GM18861 (cell line): ENCODE data around the gene RNF181.
A peak's percentile ranks its signal among the peaks of the same experiment; 100 is the strongest.
"Not testable (repeated sequence)": the region's sequence is repeated elsewhere in the genome, so short reads cannot be mapped to it uniquely, and the experiment has no call there.

Experiments used
- ATAC-seq: cut with Tn5 transposase; IDR thresholded peaks from one replicate; pipeline ENCODE4 v1.9.1; 2021; ENCODE audit not compliant: unreplicated experiment

RNF181 gene

DNA sequence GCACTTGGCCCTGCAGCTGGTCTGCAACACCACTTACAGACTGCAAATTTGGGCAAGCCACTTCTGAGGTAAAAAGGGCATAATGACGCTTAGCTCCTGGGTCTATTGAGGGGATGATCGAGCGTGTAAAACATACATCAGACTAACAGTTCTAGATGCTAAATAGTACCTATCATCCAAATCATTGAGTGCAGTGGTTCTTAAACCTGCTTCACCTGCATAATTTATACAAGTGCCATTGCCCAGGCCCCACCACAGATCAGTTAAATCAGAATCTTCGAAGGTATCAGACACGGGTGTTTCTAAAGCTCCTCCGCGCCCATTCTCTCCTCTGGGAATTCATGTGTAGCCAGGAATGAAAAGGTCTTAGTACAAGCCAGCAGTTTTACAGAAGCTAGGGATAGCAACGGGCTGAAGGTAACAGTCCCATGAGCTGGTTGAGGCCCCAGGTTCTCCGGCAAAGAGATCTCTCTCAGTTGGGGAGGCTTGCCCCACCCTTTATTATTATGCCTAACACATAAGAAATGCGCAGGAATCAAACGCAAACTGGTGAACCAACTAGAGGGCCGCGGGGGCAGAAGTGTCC is 737 bp upstream of the RNF181 start:
- ATAC-seq, result no peak

DNA sequence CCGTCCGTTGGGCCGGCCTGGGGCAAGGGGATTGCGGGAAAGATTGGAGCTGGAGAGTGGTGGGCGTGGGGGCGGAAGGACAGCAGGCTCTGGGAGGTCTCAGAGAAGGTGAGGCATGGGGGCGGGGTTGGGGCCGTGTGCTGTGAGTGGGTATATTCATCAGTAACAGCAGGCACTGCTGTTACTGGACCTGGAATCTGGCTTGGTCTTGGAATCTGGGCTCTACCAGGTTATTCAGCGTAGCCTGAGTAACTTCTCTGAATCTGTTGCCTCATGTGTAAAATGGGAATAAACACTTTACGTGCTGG is 435 bp downstream of the RNF181 start:
- ATAC-seq, result no peak

DNA sequence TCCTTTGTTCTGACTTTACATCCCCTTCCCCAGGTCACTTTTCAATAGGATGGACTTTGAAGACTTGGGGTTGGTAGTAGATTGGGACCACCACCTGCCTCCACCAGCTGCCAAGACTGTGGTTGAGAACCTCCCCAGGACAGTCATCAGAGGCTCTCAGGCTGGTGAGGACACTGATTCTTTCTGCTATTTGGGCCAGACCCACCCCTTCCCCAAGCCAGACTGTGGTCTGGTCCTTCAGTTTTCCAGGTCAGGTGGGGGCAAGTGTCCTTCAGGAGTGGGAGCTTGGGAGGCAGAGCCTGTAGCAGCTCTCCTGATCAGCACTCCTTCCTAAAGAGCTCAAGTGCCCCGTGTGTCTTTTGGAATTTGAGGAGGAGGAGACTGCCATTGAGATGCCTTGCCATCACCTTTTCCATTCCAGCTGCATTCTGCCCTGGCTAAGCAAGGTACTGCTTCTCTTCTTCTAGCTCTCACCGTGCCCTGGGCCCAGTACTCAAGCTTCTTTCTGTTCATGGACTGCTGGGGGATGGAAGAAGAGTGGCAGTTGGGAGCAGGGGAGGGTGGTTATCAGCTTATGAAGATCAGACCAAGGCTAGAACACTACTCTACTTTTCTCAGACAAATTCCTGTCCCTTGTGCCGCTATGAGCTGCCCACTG is 1.1 kb downstream of the RNF181 start:
- no peak for ATAC-seq

DNA sequence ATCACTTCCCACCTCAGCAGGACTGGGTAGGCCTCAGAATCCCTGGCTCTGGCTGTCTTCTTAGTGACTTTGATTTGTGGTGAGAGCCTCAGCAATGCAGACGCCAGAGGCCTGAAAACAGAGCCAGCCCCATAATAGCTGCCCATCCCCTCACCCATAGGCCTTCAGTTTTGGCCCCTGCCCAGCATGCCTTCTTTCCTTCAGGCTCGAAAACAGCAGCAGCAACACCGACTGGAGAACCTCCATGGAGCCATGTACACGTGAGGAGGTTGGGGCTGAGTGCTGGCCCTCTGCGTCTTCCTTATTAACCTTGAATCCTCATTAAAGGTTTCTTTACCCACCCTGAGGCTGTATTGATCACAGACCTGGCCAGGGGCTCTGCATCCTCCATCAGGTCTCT is 1.7 kb downstream of the RNF181 start:
- no peak for ATAC-seq

DNA sequence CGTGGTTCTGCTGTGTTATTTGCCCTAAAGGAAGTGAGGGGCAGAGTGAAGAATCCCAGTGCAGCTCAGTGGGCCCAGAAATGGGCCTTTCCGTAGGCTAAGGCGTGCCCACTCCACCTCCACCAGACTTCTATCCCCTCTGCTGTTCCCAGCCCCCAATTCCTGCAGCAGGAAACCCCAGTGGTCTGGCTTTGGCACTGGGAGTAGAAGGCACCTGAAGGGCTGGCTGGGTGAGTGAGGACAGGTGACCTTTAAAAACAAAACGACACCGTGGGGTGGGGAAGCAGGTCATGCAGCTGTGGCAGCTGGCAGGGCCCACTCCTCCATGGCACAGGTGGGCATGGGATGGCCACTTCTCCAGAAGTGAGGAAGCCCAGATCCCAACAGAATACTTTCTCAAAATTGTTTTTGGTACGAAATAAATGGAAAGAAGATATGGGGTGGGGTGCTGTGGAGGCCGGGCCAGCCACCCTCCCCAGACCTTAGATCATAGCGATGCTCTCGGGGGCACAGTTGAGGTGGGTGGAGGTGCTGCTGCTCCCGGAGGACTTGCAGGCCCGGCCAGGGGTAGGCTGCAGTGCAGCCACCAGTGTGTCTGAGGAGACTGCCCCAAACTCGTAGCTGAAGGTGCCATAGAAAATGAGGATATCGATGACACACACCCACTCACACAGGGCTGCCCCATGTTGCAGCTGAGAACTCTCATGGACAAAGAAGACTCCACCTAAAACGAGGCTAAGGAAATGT is 3.2 kb downstream of the RNF181 start:
- no peak for ATAC-seq

DNA sequence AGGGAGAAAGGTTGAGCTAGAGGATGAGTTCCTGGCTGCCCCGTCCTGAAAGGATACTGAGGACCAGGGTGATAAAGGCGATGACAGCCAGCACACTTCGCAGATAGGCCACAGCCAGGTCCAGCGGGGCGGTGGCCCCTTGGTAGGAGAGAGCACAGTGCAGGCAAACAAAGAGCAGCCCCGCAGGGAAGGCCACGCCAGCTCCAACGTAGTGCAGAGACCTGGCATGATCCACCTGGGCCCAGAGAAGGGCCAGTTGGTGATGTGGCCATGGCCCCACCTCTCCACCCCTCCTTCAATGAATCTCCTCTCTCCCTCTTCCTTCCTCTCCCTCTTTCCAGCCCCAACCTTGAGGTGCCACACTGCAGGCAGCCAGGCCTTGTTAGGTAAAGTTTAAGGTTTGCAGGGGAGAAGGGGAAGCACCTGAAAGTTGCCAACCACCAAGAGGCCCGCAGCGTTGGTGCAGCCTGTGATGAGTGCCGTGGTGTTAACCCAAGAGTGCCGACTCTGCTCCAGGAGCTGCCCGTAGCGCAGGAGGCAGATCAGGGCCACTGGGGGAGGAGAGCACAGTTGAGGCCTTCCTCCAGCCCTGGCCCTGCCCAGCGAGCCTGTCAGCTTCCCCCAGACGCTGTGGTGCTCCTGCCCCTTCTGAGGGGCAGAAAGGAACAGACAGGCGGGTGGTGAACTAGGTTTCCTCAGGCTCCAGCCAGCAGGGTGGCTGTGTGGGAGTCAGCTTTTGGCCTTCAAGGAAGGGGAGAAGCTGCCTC is 4.1 kb downstream of the RNF181 start:
- ATAC-seq, result no peak

DNA sequence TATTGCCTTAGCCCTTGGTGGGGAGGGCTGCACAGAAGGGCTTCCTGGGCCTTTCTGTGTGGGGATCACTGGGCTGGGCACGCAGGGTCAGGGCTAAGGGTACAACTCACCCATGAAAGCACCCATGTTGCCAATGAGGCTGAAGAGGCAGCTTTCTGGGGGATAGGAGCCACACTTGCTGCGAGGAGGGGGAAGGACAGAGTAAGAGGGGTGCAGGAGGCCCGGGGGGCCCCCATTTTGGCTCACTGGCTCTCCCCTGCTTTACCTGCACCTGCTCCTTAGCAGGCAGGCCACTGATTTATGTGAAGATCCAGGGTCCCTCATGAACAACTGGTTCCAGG is 4.7 kb downstream of the RNF181 start:
- no peak for ATAC-seq

DNA sequence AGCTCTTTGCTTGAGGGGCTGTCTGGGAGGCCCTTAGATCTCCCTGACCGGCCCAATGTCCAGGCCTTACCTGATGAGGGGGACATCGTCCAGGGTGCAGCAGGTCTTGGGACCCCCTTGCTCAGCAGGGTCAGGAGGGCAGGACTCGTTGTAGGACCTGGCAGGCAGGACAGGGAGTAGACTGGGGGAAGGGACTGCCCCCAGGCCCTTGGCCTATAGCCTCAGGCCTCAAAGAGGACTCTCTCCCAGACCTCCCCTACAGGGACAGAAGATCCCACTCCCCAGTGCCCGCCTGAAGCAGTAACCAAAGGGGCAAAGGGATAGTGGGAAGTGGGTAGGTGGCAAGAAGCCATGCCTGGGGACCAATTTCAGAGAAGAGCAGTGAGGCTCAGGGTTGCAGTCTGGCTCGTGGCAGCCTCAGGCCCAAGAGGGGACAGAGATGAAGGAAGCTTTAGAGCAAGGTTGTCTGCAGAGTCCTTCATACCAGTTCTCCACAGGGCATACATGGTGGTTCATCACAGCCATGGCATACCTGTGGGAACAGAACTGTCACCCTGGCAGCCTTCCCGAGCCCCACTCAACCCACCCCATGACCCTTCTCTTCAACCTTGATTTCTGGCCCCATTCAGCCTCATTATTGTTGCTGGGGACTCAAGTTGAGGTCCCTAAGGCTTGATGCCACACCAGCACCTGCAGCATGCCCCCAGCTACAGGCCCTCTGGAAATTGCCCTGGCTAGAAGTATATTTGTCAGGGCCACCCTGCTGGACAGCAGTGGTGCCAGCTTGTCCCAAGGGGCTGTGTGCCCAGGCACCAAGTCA is 5.6 kb downstream of the RNF181 start:
- ATAC-seq, result no peak

DNA sequence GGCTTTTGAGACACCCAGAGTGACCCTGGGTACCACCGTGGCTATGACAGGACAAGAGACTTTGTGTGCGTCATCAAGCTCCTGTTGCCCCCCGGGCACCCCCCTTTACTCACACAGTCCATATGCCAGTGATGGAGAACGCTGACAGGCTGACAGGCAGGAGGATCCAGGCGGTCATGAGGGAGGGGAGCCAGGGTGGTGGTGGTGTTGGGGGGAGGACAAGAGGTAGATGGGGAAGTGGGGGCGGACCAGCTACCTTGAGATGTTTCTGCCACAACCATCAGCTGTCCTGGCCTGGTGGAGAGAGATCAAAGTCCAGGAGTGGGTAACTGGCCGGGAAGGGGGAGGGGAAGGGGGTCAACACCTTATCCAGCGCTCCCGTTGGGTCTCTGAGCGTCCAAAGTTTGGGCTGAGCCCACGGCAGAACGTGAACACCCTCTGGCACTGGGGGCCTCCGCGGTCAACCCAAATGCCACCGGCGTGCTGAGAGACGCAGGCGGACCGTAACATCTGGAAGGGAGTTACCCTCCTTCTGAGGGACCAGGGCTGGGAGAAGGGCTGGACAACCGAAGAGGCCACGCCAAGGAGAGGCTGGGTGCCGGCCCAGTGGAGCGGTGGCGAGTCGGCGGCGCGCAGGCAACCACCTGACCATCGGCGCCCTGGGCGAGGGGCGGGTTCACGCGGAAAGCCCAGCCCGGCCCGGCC is 6.4 kb downstream of the RNF181 start:
- ATAC-seq, result peak; percentile 30

DNA sequence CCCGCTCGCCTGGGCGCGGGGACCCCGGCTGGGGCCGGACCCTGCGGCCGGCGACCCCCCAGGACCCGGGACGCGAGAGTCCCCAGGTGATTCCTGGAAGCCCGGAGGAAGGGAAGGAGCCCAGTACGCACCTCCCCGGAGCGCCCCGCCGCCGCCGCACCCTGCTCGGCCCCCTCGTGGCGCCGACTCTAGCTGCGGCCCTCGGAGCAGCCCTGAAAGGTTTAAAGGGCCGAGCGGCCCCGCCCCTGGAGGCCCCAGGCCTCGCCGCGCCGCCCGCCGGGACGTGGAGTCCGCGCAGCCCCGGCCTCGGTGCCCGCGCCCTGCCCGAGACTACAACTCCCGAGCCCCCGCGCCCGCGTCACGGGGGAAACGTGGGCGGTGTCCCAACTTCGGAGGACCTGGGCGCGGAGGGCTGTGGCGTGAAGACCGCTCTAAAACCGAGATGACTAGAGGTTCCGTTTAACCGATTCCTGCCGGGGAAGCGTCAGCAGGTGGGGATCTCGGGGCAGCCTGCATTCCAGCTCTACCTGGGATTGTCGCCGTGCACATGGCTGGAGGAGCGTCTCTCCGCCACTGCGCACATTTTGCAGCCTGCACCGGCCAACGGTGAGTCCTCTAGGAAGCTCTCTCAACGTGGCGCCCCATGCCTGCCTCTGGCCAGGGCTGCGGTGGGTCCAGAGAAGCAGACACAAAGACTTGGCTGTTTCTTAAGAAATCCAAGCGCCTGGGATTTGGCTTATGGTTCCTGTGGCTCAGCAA is 7.1 kb downstream of the RNF181 start, which contains the start of gene TMEM150A:
Gene TMEM150A, minus strand, starts transcription at position 223 of the 759 bp plus-strand sequence. CDS start 750 bp downstream, outside the sequence.
- ATAC-seq, result peak; percentile 95

DNA sequence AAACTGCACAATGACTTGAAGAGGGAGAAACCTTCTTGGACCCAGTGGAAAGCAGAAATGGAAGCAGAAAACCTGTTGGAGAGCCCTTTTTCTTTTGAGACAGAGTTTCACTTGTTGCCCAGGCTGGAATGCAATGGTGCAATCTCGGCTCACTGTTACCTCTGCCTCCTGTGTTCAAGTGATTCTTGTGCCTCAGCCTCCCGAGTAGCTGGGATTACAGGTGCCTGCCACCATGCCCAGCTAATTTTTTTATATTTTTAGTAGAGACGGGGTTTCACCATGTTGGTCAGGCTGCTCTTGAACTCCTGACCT is 8.5 kb downstream of the RNF181 start:
- not testable (repeated sequence) for ATAC-seq

DNA sequence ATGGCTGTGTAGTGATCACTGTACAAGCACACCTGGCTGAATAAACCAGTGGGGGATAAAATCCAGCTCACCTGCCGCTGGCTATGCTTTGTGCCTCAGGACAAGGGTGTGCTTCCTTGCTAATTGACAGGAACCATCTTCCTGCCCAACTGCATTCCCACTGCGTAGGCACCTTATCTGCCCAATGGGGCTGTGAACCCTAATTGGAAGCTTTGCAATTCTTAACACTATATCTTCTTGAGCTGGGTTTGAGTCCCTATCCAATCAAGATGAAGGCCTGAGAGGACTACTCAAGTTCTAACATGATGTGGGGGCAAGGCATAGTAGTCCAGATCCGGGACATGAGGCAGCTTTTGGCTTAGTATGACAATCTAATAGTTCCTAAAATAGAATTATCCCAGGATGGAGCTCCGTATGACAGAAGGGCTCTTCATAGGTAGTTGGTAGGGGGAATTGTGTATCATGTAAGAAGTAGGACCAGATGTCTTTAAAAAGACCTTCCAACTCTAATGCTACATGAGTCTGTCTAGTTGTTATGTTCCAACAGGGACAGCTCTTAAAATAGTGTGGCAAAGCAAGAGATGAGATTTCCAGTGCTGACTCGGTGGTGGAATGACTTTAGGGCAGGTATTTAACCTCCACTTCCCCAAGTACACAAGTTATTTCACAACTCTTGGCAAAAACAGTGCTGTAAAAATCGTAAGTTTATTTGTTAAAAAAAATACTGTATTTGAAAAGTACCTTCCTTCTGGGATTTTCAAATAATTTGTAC is 9.2 kb downstream of the RNF181 start:
- ATAC-seq, result no peak

DNA sequence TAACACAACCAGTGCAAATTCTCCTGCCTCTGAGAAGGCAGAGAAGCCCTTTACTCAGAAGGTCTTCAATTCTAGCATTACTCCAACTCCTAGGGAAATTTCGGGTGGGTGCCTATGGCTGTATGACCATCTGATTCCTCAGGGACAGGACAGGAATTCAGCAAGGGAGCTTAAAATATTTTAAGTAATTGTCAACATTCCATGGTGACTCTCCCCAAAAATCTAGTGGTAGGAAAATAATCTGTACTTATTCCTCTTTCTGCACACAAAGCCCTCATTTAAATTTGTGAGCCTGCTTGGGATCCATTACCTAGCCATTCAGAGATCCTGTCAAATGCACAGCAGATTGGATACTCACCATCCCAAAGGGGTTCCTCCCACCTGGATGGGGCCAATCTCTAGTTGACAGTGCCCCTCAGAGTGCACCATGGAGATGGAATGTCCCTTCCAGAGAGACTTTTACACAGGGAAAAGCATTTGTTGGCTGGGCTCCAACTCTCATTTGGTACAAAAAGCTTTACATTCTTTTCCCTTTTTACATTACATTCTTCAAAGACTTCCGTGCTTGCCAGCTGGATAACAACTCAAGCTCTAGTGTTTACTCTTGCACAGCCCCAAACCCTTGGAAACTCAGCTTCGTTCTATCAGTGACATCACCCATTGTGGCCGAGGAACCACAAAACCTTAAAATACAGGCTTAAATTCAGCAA is 10.0 kb downstream of the RNF181 start:
- no peak for ATAC-seq

DNA sequence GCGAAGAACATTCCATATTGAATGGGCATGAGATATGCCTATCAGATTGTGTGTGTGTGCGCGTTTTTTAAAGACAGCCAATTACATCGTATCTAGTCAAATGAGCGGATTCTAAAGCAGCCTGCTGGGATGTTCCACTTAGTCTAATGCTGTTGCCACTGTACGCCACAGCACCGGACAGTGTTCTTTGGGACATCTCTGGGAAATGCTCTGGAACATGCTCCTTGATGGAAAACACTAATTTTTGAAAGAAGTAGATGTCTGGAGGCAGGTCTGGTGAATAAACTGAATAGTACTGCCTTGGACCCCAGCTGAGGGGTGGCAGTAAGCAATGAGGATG is 10.5 kb downstream of the RNF181 start:
- ATAC-seq, result no peak

DNA sequence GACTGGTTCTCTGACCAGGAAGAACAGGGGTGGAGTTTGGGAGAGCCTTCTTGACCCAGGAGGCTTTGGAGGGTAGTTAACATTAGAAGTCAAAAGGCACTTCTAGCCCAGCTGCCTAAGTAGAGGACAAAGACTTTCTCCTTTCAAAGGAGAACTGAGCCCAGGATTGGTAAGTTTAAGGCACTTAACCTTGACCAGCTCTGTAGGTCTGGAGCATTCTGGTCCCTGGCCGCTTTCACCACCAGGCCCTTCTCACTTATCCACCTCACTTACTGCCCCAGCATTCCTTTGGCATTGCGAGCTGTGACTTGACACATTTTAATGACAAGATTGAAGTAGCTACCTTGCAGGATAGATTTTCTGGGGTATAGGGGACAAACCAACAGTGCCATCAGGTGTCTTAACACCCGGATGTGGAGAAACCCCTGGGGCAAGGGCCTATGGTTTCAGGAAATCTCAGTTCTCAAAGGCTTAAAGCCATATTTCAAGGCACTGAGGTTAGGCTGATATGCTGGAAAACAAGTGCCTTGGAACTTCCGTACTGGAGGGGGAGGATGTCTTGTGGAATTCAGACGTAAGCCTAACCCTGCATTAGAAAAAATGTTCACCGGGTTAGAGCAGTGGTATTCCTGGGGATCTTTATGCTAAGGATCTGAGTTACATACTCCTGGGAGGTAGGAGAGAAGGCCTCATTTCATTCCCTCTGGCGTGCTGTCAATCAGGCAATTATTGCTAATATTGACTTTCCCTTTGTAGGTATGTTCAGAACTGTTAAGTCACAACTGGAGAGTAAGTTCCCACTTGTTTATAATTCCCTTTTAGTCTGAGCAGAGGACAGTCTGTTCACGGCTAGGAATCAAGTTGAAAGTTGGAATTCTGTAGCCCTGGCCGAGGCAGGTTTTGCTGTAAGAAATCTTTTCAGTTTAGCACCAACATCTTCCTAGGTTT is 12.0 kb downstream of the RNF181 start:
- ATAC-seq, result no peak

DNA sequence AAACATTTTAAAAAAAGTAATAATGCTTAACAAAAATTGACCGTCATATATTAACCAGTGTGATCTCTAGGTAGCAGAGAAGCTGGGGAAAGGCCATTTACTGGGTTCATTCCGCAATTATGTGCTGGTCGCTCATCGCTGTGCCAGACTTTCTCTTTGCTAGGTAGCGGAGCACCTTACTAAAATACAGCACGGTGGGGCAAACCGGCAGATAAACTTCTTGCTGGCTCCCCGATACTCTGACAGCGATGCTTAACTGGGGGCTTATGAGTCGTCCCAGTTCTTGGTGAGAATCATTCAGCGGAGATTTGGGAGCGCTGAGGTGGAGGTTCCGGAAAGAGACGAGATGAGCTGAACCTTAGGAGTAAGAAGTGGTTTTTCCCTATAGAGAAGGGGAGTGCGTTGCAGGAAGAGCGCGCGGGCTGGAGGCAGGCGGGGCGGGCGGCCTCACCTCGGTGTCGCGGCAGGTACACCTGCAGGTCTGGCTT is 15.7 kb downstream of the RNF181 start:
- ATAC-seq, result no peak
